Transverse colon (tissue), 4 donors: ENCODE data around the gene TMEM89.

Experiments
- CTCF ChIP-seq, 5 experiments: fragments of 200-600 bp in 3 of 5; fragments of 450-650 bp in 2 of 5; sonication (generic) in 3 of 5; IDR thresholded peaks; 1 replicate in 2 of 5; 2 replicates in 3 of 5; pipeline ENCODE4 v1.5.1; 2016 to 2017; ENCODE audit warnings: antibody characterized with exemption in 5 of 5, inconsistent platforms in 3 of 5, mild to moderate bottlenecking in 2 of 5, moderate library complexity in 1 of 5
- EP300 ChIP-seq: sonication (generic); formaldehyde crosslinking; IDR thresholded peaks from one replicate; pipeline ENCODE4 v1.6.1; 2017; ENCODE audit warnings: antibody characterized with exemption, low read depth
- POLR2A ChIP-seq: fragments of 450-650 bp; IDR thresholded peaks from one replicate; pipeline ENCODE4 v1.6.1; 2016; ENCODE audit warnings: antibody characterized with exemption, mild to moderate bottlenecking, moderate library complexity
- POLR2AphosphoS5 ChIP-seq, 3 donors: sonication (generic); formaldehyde crosslinking; IDR thresholded peaks; one replicate each; pipeline ENCODE4 v1.6.1; 2016; ENCODE audit warnings: antibody characterized with exemption in 3 of 3

- TF ChIP-seq POLR2AphosphoS5 (IDR thresholded peaks at IDR 0.05) (no peak), POLR2A (peak; percentile 16), CTCF (IDR thresholded peaks at IDR 0.05) (no peak), EP300 (no peak)
Measured at GRCh38 chr3:48596676-48597407, 24.7 kb downstream of the TMEM89 start.
